Neural progenitor cell (in vitro differentiated cells): ENCODE results near the gene MED13. TPM values are rescaled to one million over a fixed set of nuclear protein-coding genes. Genes with fewer than 3 reads are reported as not detected.
"Not testable (repeated sequence)": the region's sequence is repeated elsewhere in the genome, so short reads cannot be mapped to it uniquely, and the experiment has no call there.

Experiments used
- DNase-seq: peaks from one replicate; pipeline ENCODE4 v3.0.0-alpha.2; 2016; ENCODE audit warnings: low spot score
- H2AFZ ChIP-seq: fragments of 200-600 bp; sonication (generic); replicated peaks from 2 replicates; pipeline ENCODE4 v1.6.1; 2016; ENCODE audit warnings: antibody characterized with exemption
- H3F3A ChIP-seq: fragments of 200-600 bp; sonication (generic); 2 replicates; pipeline ENCODE4 v1.6.1; 2016; ENCODE audit warnings: antibody characterized with exemption, low read depth
- H3K27ac ChIP-seq: fragments of 200-600 bp; sonication (generic); 2 replicates; pipeline ENCODE4 v1.5.1; 2016; ENCODE audit warnings: mild to moderate bottlenecking
- H3K27me3 ChIP-seq: fragments of 200-600 bp; sonication (generic); 2 replicates; pipeline ENCODE4 v1.6.1; 2016; ENCODE audit warnings: mild to moderate bottlenecking, moderate library complexity
- H3K36me3 ChIP-seq: fragments of 200-600 bp; sonication (generic); 2 replicates; pipeline ENCODE4 v1.5.1; 2016
- H3K4me1 ChIP-seq: fragments of 200-600 bp; sonication (generic); 2 replicates; pipeline ENCODE4 v1.6.1; 2016; ENCODE audit warnings: mixed run types
- H3K4me2 ChIP-seq: fragments of 200-600 bp; sonication (generic); 2 replicates; pipeline ENCODE4 v1.6.1; 2016
- H3K4me3 ChIP-seq: fragments of 200-600 bp; sonication (generic); 2 replicates; pipeline ENCODE4 v1.5.1; 2016
- H3K79me2 ChIP-seq: fragments of 200-600 bp; sonication (generic); 2 replicates; pipeline ENCODE4 v1.6.1; 2016; ENCODE audit warnings: low read depth
- H3K9ac ChIP-seq: fragments of 200-600 bp; sonication (generic); 2 replicates; pipeline ENCODE4 v1.6.1; 2016
- H3K9me3 ChIP-seq: fragments of 200-600 bp; sonication (generic); 2 replicates; pipeline ENCODE4 v1.5.1; 2016; ENCODE audit warnings: low read depth
- H4K20me1 ChIP-seq: fragments of 200-600 bp; sonication (generic); 2 replicates; pipeline ENCODE4 v1.6.1; 2016; ENCODE audit warnings: low read depth
- H3K27ac Mint-ChIP-seq: 3 replicates; pipeline ENCODE4 v1.8.0; 2021; ENCODE audit warnings: mixed read lengths
- H3K27me3 Mint-ChIP-seq: 2 replicates; pipeline ENCODE4 v1.8.0; 2022; ENCODE audit warnings: low read depth, mild to moderate bottlenecking, inconsistent platforms, moderate library complexity, mixed read lengths; ENCODE audit not compliant: insufficient read depth
- H3K36me3 Mint-ChIP-seq: 3 replicates; pipeline ENCODE4 v1.8.0; 2021; ENCODE audit warnings: mixed read lengths
- H3K4me1 Mint-ChIP-seq: 3 replicates; pipeline ENCODE4 v1.8.0; 2021; ENCODE audit warnings: mixed read lengths
- H3K4me3 Mint-ChIP-seq: 3 replicates; pipeline ENCODE4 v1.8.0; 2021; ENCODE audit warnings: mild to moderate bottlenecking, moderate library complexity, mixed read lengths
- H3K9me3 Mint-ChIP-seq: 3 replicates; pipeline ENCODE4 v1.8.0; 2020; ENCODE audit warnings: mixed read lengths
- CTCF ChIP-seq: fragments of 200-600 bp; sonication (generic); IDR thresholded peaks from 2 replicates; pipeline ENCODE4 v1.5.1; 2017; ENCODE audit warnings: antibody characterized with exemption, mild to moderate bottlenecking
- EZH2 ChIP-seq: fragments of 200-600 bp; sonication (generic); IDR thresholded peaks from 2 replicates; pipeline ENCODE4 v1.6.1; 2017; ENCODE audit warnings: antibody characterized with exemption, mild to moderate bottlenecking, moderate library complexity
- EZH2phosphoT487 ChIP-seq: fragments of 200-600 bp; sonication (generic); IDR thresholded peaks from 2 replicates; pipeline ENCODE4 v1.6.1; 2017; ENCODE audit warnings: antibody characterized with exemption
- total RNA-seq: library from RNA; depleted of rRNA; stranded (reverse); fragments of >200 nt; gene quantifications from 2 replicates; pipeline ENCODE4 v1.2.3, GENCODE V29; 2015; ENCODE audit warnings: low replicate concordance

MED13 gene
- total RNA-seq, 1 donor from 2014 or later = 59.9 TPM

- H3K27me3 Mint-ChIP-seq = no peaks in the 10 kb centered on the region
- H3K27me3 ChIP-seq = no peaks in the 10 kb centered on the region
- no peak overlapping the region for H3K4me3 ChIP-seq
- no peaks in the 10 kb centered on the region for H4K20me1 ChIP-seq
- H3K4me3 Mint-ChIP-seq = no peak overlapping the region
- H3K9me3 ChIP-seq = no peaks in the 10 kb centered on the region
- H3K4me1 Mint-ChIP-seq = no peaks in the 10 kb centered on the region
- peaks cover 28% of the 10 kb centered on the region for H3K36me3 Mint-ChIP-seq
- H2AFZ ChIP-seq = no peak overlapping the region
- H3K27ac Mint-ChIP-seq = no peak overlapping the region
- TF ChIP-seq EZH2phosphoT487 (no peak), EZH2 (no peak), CTCF (no peak)
- peaks cover 11% of the 10 kb centered on the region for H3K36me3 ChIP-seq
- no peak overlapping the region for H3K4me2 ChIP-seq
- H3K9me3 Mint-ChIP-seq = no peaks in the 10 kb centered on the region
- H3K27ac ChIP-seq = no peak overlapping the region
- no peak overlapping the region for H3K9ac ChIP-seq
- peaks cover under 1% of the 10 kb centered on the region for H3K4me1 ChIP-seq
- peaks cover 5% of the 10 kb centered on the region for H3F3A ChIP-seq
- no peak for DNase-seq
- H3K79me2 ChIP-seq = no peaks in the 10 kb centered on the region
Observed at GRCh38 chr17:61903251-61903650, 161.8 kb downstream of the MED13 start.

GRCh38 chr17:61897548-61898180, 167.4 kb downstream of the MED13 start:
- Histone ChIP-seq H3K4me3 (no peak overlapping the region), H2AFZ (no peak overlapping the region), H3K27me3 (no peaks in the 10 kb centered on the region), H3K9ac (no peak overlapping the region), H4K20me1 (no peaks in the 10 kb centered on the region), H3K36me3 (peaks cover 36% of the 10 kb centered on the region), H3K27ac (peak overlapping the region; percentile 4), H3K9me3 (no peaks in the 10 kb centered on the region), H3K79me2 (no peaks in the 10 kb centered on the region), H3K4me2 (no peak overlapping the region), H3F3A (no peaks in the 10 kb centered on the region), H3K4me1 (peaks cover 6% of the 10 kb centered on the region)
- Mint-ChIP-seq H3K4me3 (no peak overlapping the region), H3K9me3 (no peaks in the 10 kb centered on the region), H3K4me1 (no peaks in the 10 kb centered on the region), H3K27me3 (no peaks in the 10 kb centered on the region), H3K27ac (no peak overlapping the region), H3K36me3 (peaks cover 22% of the 10 kb centered on the region)
- TF ChIP-seq EZH2 = no peak
- TF ChIP-seq EZH2phosphoT487 = no peak
- no peak for TF ChIP-seq CTCF
- peak; percentile 34 for DNase-seq

- Histone ChIP-seq H3K36me3 (peaks cover 30% of the 10 kb centered on the region), H3K27me3 (no peaks in the 10 kb centered on the region), H3K27ac (no peak overlapping the region), H4K20me1 (no peaks in the 10 kb centered on the region), H3F3A (no peaks in the 10 kb centered on the region), H3K9me3 (no peaks in the 10 kb centered on the region), H2AFZ (no peak overlapping the region), H3K4me1 (peaks cover 6% of the 10 kb centered on the region), H3K9ac (no peak overlapping the region), H3K4me3 (no peak overlapping the region), H3K4me2 (no peak overlapping the region), H3K79me2 (no peaks in the 10 kb centered on the region)
- no peaks in the 10 kb centered on the region for H3K9me3 Mint-ChIP-seq
- H3K27me3 Mint-ChIP-seq = no peaks in the 10 kb centered on the region
- no peaks in the 10 kb centered on the region for H3K4me1 Mint-ChIP-seq
- peaks cover 24% of the 10 kb centered on the region for H3K36me3 Mint-ChIP-seq
- DNase-seq = no peak
- no peak for TF ChIP-seq EZH2
- no peak for TF ChIP-seq CTCF
- no peak for TF ChIP-seq EZH2phosphoT487
- no peak overlapping the region for H3K27ac Mint-ChIP-seq
- H3K4me3 Mint-ChIP-seq = no peak overlapping the region
Observed at GRCh38 chr17:61895391-61895790, 169.7 kb downstream of the MED13 start.

- not testable (repeated sequence) for H2AFZ ChIP-seq, H3K27ac ChIP-seq, H3K4me1 Mint-ChIP-seq, DNase-seq, H3K4me2 ChIP-seq, H3K27me3 Mint-ChIP-seq, H3K27me3 ChIP-seq, H3K27ac Mint-ChIP-seq, H3K4me3 ChIP-seq, H3K79me2 ChIP-seq, H3K9me3 ChIP-seq, H3K9me3 Mint-ChIP-seq, H3K4me3 Mint-ChIP-seq, H3K4me1 ChIP-seq, H4K20me1 ChIP-seq, H3K9ac ChIP-seq, H3F3A ChIP-seq
- H3K36me3 ChIP-seq = peaks cover 31% of the 10 kb centered on the region
- H3K36me3 Mint-ChIP-seq = peaks cover 17% of the 10 kb centered on the region
Observed at GRCh38 chr17:61894310-61894709, 170.8 kb downstream of the MED13 start.

Other genes starting within 250 kb of the MED13 start
- 40.5 and 66.4 TPM in 2 replicates for gene BRIP1, start 201.8 kb downstream of the MED13 start, total RNA-seq
- gene INTS2, start 137.3 kb downstream of the MED13 start, total RNA-seq = 32.8 and 41.6 TPM in 2 replicates